GM11168 (cell line): ENCODE measurements around the gene IGSF23.
"Not testable (repeated sequence)": the region's sequence is repeated elsewhere in the genome, so short reads cannot be mapped to it uniquely, and the experiment has no call there.

ENCODE experiments used
- in situ Hi-C: fragments of 300-500 bp; cut with MboI; formaldehyde crosslinking; loops from one replicate; pipeline ENCODE4 v1.12.0; 2022; ENCODE audit warnings: low sequenced_read_pairs; ENCODE audit not compliant: unreplicated experiment

Gene IGSF23

GRCh38 chr19:44585371-44586133, 27.8 kb upstream of the IGSF23 start:
- in situ Hi-C loops: no loop called here

- in situ Hi-C loops: no loop called here
These were observed 25.2 kb upstream of the IGSF23 start for GRCh38 chr19:44587963-44588770.

GRCh38 chr19:44588771-44589112, 24.6 kb upstream of the IGSF23 start:
- in situ Hi-C loops: no loop called here

DNA sequence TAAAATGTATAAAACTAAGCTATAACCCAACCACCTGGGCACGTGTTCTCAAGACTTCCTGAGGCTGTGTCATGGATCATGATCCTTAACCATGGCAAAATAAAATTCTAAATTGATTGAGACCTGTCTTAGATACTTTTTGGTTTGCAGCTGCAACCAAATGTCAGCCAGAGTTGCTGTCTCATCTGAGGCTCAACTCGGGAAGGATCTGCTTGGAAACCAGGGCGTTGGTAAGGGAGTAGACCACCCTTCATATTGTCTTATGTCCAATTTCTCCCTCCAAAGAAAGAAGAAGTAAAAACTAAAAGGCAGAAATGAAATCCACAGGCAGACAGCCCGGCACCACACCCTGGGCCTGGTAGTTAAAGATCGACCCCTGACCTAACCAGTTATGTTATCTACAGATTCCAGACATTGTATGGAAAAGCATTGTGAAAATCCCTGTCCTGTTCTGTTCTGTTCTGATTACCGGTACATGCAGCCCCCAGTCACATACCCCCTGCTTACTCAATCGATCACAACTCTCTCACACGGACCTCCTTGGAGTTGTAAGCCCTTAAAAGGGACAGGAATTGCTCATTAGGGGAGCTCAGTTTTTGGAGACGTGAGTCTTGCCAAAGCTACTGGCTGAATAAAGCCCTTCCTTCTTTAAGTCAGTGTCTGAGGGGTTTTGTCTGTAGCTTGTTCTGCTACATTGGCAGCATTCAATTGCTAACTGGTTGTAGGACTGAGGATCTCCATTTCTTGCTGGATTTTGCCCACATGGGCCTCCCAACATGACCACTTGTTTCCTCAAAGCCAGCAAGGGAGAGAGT, 22.9 kb upstream of the IGSF23 start:
- in situ Hi-C loops: no loop called here

DNA sequence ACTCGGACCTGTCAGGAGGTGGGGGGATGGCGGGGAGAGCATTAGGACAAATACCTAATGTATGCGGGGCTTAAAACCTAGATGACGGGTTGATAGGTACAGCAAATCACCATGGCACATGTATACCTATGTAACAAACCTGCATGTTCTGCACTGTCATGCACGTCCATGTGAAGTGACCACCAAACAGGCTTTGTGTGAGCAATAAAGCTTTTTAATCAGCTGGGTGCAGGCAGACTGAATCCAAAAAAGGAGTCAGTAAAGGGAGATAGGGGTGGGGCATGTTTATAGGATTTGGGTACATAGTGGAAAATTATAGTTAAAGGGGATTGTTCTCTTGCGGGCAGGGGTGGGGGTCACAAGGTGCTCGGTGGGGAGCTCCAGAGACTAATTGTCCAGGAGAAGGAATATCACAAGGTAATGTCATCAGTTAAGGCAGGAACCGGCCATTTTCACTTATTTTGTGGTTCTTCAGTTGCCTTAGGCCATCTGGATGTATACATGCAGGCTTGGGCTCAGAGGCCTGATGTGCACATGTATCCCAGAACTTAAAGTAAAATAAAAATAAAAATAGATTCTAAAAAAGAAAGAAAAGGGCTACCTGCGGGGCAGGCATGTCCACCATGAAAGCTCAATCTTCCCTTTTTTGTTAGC, 21.9 kb upstream of the IGSF23 start:
- in situ Hi-C loops: not testable (repeated sequence)

DNA sequence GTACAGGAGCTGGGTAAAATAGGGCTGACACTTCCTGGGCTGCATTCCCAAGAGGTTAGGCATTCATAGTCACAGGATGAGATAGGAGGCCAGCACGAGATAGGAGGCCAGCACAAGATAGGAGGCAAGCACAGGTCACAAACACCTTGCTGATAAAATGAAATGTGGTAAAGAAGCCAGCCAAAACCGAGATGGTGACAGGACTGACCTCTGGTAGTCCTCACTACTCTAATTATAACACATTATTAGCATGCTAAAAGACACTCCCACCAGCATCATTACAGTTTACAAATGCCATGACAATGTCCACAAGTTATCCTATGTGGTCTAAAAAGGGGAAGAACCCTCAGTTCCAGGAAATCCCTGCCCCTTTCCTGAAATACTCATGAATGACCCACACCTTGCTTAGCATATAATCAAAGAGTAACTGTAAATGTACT, 20.9 kb upstream of the IGSF23 start:
- in situ Hi-C loops: no loop called here

- in situ Hi-C loops: no loop called here
These were observed 20.1 kb upstream of the IGSF23 start for GRCh38 chr19:44593294-44593693.

DNA sequence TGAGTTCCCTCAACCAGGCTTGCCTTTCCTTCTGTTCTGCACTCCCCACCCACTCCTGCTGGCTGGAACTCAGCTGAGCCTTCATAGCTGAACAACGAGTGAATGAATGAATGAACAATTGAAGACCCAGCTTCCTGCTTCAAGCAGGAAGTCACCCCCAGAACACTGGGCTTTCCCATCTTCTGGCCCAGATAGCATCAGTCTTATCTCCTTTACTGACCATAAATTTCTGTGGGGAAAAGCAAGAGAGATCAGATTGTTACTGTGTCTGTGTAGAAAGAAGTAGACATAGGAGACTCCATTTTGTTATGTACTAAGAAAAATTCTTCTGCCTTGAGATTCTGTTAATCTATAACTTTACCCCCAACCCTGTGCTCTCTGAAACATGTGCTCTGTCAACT, 19.5 kb upstream of the IGSF23 start:
- in situ Hi-C loops: not testable (repeated sequence)

DNA sequence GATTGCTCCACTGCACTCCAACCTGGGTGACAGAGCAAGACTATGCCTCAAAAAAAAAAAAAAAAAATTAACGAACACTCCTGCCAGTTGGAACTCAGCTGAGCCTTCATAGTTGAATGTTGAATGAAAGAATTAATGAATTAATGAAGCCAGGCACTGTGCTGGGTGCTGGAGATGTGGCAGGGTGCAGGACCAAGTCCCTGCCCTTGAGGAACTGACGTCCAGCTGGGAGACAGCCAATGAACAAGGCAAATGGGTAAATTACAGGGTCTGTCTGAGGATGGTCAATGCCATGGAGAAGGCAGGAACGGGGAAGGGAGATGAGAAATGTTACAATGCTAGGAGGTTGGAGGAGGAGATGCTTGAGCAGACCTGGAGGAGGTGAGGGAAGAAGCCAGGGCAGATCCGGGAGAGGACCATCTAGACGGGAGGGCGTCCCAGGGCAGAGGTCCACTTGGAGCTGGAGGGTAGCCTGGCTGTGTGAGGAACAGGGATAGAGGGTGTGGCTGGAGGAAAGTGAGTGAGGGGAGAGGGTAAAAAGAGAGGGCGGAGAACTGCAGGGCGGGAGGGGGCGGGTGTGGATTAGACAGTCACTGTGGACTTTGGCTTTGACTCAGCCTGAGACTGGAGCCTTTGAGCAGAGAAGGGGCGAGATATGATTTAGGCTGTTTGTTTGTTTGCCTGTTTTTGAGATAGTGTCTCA, 16.8 kb upstream of the IGSF23 start:
- in situ Hi-C loops: no loop called here

- in situ Hi-C loops: no loop called here
These were observed 16.3 kb upstream of the IGSF23 start for GRCh38 chr19:44597131-44597491.

DNA sequence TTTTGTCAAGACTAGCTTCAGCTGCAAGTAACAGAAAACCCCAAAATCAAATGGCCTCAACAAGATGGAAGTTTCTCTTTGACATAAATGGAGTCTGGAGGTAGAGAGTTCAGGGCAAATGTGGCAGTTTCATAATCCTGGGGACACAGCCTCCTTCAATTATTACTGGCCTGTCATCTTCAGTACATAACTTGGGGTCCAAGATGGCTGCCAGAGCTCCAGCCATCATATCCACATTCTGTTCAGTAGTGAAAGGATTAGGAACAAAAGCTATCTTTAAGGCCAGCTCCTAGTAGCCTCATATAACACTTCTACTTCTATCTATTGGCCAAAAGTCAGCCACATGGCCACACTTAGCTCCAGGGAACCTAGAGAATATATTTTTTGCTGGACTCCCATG, 15.0 kb upstream of the IGSF23 start:
- in situ Hi-C loops: no loop called here

DNA sequence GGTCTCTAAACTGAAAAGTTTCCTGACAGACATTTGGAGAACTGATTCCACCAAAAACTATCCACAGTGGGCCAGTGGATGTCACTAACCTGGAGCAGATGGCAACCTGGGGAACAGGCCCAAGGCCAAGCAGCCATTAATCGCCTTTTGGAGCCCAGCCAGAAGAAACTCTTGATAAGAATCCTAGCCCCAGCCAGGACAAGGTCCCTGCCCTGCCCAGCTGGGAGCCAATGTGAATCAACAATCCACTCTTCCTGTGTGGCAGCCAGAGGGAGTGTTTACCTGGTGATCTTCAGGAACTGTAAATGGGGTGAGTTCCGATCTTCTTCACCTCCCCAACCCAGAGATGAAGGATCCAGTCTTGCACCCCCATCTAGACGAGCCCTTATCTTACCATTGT, 14.5 kb upstream of the IGSF23 start:
- in situ Hi-C loops: no loop called here

DNA sequence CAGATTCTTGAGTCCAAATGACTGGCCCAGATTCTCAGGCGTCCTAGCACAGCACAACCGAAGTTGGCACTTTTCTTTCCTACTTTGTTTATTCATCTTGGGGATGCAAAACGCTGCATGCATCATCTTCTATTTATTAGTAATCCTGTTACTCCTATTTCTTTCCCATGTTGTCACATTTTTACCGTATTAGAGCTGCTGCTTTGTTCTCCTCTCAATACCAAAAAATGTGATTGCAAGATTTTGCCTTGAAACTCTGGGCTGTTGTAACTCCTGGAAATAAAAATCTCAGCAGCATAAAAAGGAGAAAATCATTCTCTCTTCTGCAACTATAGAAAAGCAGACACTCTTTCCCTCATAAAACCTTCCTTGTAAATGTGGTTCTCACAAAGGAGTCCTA, 12.9 kb upstream of the IGSF23 start:
- in situ Hi-C loops: no loop called here

- in situ Hi-C loops: no loop called here
These were observed 11.3 kb upstream of the IGSF23 start for GRCh38 chr19:44602081-44602480.

GRCh38 chr19:44603201-44603945, 10.0 kb upstream of the IGSF23 start:
- in situ Hi-C loops: no loop called here

- in situ Hi-C loops: no loop called here
These were observed 9.1 kb upstream of the IGSF23 start for GRCh38 chr19:44604241-44604640.

GRCh38 chr19:44605547-44605946, 7.8 kb upstream of the IGSF23 start:
- in situ Hi-C loops: no loop called here

DNA sequence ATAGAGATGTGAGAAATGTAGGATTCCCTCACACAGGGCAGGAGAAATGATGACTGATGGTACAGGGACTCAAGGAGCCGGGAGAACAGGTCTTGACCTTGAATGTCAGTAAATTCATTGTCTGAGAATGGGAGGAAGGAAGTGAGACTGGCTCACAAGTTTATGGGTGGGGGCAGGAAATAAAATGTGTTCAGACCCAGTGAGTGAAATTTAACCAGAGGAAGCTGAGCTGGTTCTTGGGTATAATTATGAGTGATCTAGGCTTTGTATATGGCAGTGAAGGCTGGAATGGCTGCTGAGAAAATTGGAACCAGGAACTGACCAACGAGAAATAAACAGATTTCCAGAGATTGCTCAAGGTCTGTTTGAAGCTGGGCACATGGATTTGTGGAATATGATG, 6.3 kb upstream of the IGSF23 start:
- in situ Hi-C loops: no loop called here

DNA sequence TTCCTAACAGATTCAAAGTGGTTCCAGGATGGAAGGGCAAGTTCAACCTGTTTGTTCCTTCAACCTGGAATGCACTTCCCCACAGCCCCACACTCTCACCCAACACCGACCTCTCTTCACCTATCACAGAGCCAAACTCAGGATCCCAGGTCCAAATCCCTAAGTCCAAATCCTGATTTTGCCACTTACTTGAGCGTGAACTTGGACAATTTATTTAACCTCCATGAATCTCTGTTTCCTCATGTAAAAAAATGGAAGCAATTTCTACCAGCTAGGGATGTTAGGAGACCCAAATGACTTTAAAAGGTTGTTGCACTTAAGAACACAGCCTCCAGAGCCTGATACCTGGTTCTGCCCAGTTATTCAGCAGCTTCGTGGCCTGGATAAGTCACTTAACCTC, 5.4 kb upstream of the IGSF23 start:
- in situ Hi-C loops: no loop called here
